Sigmoid colon (tissue), 7 donors: ENCODE results near the gene TRPV5. TPM values are rescaled to one million over a fixed set of nuclear protein-coding genes. Genes with fewer than 3 reads are reported as not detected.

Experiments
- DNase-seq: peaks from one replicate; pipeline ENCODE4 v3.0.0-alpha.2; 2019
- H3K27ac ChIP-seq, 4 donors: fragments of 200-600 bp; sonication (generic); one replicate each; pipeline ENCODE4 v1.5.1; 2016 to 2019; ENCODE audit warnings: mild to moderate bottlenecking in 1 of 4
- H3K27me3 ChIP-seq, 3 donors: fragments of 200-600 bp; sonication (generic); one replicate each; pipeline ENCODE4 v1.5.1; 2019; ENCODE audit warnings: mild to moderate bottlenecking in 1 of 3
- H3K36me3 ChIP-seq, 4 donors: fragments of 200-600 bp; sonication (generic); one replicate each; pipeline ENCODE4 v1.5.1; 2016 to 2019
- H3K4me1 ChIP-seq, 4 donors: fragments of 200-600 bp; sonication (generic); one replicate each; pipeline ENCODE4 v1.5.1; 2017 to 2019
- H3K4me3 ChIP-seq, 4 donors: fragments of 200-600 bp; sonication (generic); one replicate each; pipeline ENCODE4 v1.5.1; 2017 to 2019; ENCODE audit warnings: mild to moderate bottlenecking in 2 of 4, moderate library complexity in 1 of 4
- H3K9me3 ChIP-seq, 4 donors: fragments of 200-600 bp in 3 of 4; sonication (generic) in 3 of 4; one replicate each; pipeline versions ENCODE4 v1.5.1 to v1.6.1; 2013 to 2019
- EP300 ChIP-seq, 4 donors: sonication (generic); formaldehyde crosslinking; IDR thresholded peaks; one replicate each; pipeline ENCODE4 v1.6.1; 2017; ENCODE audit warnings: antibody characterized with exemption in 4 of 4
- POLR2A ChIP-seq, 2 donors: fragments of 450-650 bp; IDR thresholded peaks; one replicate each; pipeline ENCODE4 v1.6.1; 2016; ENCODE audit warnings: antibody characterized with exemption in 2 of 2, mild to moderate bottlenecking in 2 of 2, moderate library complexity in 2 of 2
- POLR2AphosphoS5 ChIP-seq, 4 donors: sonication (generic); formaldehyde crosslinking; IDR thresholded peaks; one replicate each; pipeline ENCODE4 v1.6.1; 2017; ENCODE audit warnings: antibody characterized with exemption in 4 of 4
- WGBS, 2 donors: extraction: QIAGEN DNeasy Blood & Tissue Kit; methylation state at CpG; one replicate each; pipeline ENCODE4 v1.1.7; 2013; 5-methylcytosine and 5-hydroxymethylcytosine counted together
- intact Hi-C: fragments of 100-400 bp; cut with DNase I; formaldehyde crosslinking; loops from one replicate; pipeline ENCODE4 v1.15.1; 2023
- polyA plus RNA-seq, 3 donors: library from polyadenylated mRNA; stranded (reverse); fragments of 200-250 nt; gene quantifications; one replicate each; pipeline ENCODE4 v1.2.3, GENCODE V29; 2013
- total RNA-seq, 4 donors: library from RNA; depleted of rRNA; stranded (reverse); fragments of >200 nt; gene quantifications; one replicate each; pipeline ENCODE4 v1.1.0, GENCODE V29; 2016
- TF ChIP-seq, protein P1 (sequence below), 4 experiments: fragments of 450-650 bp in 3 of 4; fragments of 200-600 bp in 1 of 4; IDR thresholded peaks; one replicate each; pipeline ENCODE4 v1.5.1; 2016 to 2019; ENCODE audit warnings: antibody characterized with exemption in 4 of 4, mild to moderate bottlenecking in 3 of 4, moderate library complexity in 2 of 4
- donor health status: healthy with polysubstance abuse.
- donor health status: Bipolar disorder and iron deficiency.
- donor health status: healthy.

Gene TRPV5
- total and polyA plus RNA-seq, 7 donors = 0.03 TPM; not detected in 6

DNA sequence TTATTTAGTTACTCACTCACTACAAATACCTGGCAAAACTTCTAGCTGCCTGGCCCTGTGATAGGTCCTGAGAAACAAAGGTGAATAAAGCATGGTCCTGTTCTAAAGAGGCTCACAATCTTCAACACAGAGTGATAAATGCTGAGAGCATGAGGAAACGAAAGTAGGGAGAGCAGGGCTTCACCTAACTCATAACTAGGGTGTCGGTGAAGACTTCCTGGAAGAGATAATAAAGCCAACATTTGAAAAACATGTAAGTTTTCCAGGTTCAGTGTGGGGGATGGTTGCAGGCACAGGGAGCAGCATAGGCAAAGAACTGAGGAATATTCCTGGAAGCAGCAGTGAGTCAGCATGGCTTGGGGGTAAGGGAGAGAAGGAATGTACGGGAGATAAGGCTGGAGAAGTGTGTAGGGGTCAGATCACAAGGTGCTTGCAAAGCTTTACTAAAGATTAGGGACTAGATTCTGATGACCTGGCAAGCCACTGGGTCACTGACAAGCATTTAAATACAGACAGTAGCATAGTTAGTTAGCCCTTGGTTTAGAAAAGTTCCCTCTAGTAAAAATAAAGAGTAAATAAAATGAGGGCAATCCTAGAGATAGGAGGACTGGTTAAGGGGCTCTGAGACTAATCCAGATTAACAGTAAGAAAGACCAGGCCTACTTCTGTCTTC is 23.5 kb upstream of the TRPV5 start:
- no peak overlapping the region for H3K4me3 ChIP-seq
- H3K36me3 ChIP-seq = no peaks in the 10 kb centered on the region
- TF ChIP-seq POLR2A (IDR thresholded peaks at IDR 0.05) (no peak), POLR2AphosphoS5 (IDR thresholded peaks at IDR 0.05) (no peak), EP300 (IDR thresholded peaks at IDR 0.05) (no peak)
- TF ChIP-seq, protein P1, sequence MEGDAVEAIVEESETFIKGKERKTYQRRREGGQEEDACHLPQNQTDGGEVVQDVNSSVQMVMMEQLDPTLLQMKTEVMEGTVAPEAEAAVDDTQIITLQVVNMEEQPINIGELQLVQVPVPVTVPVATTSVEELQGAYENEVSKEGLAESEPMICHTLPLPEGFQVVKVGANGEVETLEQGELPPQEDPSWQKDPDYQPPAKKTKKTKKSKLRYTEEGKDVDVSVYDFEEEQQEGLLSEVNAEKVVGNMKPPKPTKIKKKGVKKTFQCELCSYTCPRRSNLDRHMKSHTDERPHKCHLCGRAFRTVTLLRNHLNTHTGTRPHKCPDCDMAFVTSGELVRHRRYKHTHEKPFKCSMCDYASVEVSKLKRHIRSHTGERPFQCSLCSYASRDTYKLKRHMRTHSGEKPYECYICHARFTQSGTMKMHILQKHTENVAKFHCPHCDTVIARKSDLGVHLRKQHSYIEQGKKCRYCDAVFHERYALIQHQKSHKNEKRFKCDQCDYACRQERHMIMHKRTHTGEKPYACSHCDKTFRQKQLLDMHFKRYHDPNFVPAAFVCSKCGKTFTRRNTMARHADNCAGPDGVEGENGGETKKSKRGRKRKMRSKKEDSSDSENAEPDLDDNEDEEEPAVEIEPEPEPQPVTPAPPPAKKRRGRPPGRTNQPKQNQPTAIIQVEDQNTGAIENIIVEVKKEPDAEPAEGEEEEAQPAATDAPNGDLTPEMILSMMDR (IDR thresholded peaks at IDR 0.05) = no peak
- DNase-seq = no peak
- H3K9me3 ChIP-seq = no peaks in the 10 kb centered on the region
- WGBS, 2 donors = 26 to 58% methylated on average over 3 of the region's 3 CpGs
- H3K27ac ChIP-seq = no peak overlapping the region
- no peaks in the 10 kb centered on the region for H3K4me1 ChIP-seq
- no peaks in the 10 kb centered on the region for H3K27me3 ChIP-seq
- intact Hi-C loops = no loop called here

DNA sequence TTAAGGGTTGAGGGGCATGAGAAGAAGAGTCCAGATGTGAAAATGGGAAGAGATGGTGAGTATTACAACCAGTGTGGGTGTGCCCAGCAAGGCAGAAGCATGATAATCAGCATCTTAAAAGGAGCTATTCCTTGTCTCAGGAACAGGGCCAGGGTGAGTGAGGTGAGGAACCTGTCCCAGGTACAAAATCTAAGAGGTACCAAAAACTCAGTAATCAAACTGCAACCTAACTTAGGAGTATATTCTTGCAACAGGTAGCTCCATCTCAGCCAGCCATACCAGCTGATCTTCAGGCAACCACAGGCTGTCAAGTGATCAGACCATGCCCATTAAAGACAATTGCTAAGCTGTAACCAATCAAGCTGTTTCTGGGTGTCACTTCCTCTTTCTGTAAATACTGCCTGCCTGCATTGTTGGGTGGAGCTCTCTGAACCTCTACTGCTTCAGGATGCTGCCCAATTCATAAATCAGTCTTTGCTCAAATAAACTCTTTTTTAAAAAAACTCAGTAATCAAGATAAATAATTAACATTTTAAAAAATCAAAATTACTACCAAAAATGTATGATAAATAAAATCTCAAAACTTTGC is 21.2 kb upstream of the TRPV5 start:
- Histone ChIP-seq H3K36me3 (no peaks in the 10 kb centered on the region), H3K27me3 (no peaks in the 10 kb centered on the region), H3K27ac (no peak overlapping the region), H3K4me1 (no peaks in the 10 kb centered on the region), H3K4me3 (no peak overlapping the region), H3K9me3 (no peaks in the 10 kb centered on the region)
- DNase-seq = no peak
- TF ChIP-seq EP300 (IDR thresholded peaks at IDR 0.05) (no peak), POLR2AphosphoS5 (IDR thresholded peaks at IDR 0.05) (no peak), POLR2A (IDR thresholded peaks at IDR 0.05) (no peak)
- TF ChIP-seq, protein P1 (IDR thresholded peaks at IDR 0.05) = no peak
- intact Hi-C loops = no loop called here

DNA sequence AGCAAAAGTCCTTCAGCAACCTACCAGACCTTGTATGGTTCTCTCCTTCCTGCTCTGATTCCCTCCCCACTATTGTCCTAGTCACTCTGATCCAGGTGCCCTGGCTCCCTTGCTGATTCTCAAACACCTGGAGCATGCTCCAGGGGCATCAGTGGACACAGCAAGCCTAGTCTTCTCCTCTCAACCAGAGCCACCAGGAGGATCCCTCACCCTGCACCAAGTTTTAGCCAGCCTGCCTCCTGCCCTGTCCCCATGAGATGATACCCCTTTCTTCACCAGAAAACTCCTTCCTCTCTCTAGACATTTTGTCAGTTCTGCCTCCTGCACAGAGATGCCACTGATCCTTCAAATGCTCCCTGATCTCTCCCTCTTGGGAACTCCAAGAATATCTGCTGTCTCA is 16.7 kb upstream of the TRPV5 start:
- intact Hi-C loops = no loop called here
- DNase-seq = no peak
- Histone ChIP-seq H3K4me1 (no peaks in the 10 kb centered on the region), H3K36me3 (no peaks in the 10 kb centered on the region), H3K9me3 (no peaks in the 10 kb centered on the region), H3K27me3 (no peaks in the 10 kb centered on the region), H3K4me3 (no peak overlapping the region), H3K27ac (no peak overlapping the region)
- TF ChIP-seq, protein P1 (IDR thresholded peaks at IDR 0.05) = no peak
- no peak for TF ChIP-seq POLR2A (IDR thresholded peaks at IDR 0.05)
- no peak for TF ChIP-seq EP300 (IDR thresholded peaks at IDR 0.05)
- TF ChIP-seq POLR2AphosphoS5 (IDR thresholded peaks at IDR 0.05) = no peak

DNA sequence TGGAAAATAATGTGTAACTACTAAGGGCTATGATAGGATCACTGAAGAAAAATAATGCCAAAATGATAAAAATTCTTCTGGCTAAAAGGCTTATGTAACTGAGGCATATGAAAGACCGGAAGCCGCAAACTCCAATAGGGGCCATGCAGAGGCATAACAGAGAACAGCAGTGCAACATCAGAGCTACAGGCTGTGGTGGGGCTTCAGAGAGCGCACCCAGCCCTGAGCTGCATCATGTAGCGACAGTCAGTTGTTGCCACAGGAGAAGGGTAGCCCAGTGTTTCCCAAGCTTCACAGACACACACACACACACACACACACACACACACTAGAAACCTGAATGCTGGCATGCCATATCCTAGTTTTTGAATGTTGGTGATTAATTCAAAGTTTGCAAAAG is 15.1 kb upstream of the TRPV5 start:
- 94 to 97% methylated on average over 4 of the region's 4 CpGs for WGBS, 2 donors
- no peak for DNase-seq
- Histone ChIP-seq H3K36me3 (no peaks in the 10 kb centered on the region), H3K27ac (no peak overlapping the region), H3K9me3 (no peaks in the 10 kb centered on the region), H3K4me3 (no peak overlapping the region), H3K4me1 (no peaks in the 10 kb centered on the region), H3K27me3 (no peaks in the 10 kb centered on the region)
- intact Hi-C loops = no loop called here
- no peak for TF ChIP-seq EP300 (IDR thresholded peaks at IDR 0.05)
- TF ChIP-seq POLR2AphosphoS5 (IDR thresholded peaks at IDR 0.05) = no peak
- TF ChIP-seq, protein P1 (IDR thresholded peaks at IDR 0.05) = no peak
- no peak for TF ChIP-seq POLR2A (IDR thresholded peaks at IDR 0.05)

DNA sequence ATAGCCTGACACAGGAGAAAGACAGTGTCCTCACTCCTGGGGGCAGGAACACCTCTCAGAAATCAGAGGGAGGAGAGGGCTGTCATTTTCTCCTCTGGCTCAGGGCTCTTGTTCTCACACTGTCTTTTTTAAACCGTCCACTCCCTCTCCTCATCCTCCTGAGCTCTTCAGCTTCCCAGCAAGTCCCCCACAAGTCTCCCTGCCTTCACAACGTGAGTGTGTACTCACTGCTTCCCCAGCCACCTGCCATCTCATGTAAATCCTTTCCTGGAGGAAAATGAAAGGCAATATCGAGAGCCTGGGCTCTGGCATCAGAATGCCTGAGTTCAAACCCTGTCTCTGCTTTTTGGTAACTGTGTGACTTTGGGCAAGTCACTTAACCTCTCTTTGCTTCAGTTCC is 11.5 kb upstream of the TRPV5 start:
- TF ChIP-seq POLR2A (IDR thresholded peaks at IDR 0.05) = no peak
- TF ChIP-seq EP300 (IDR thresholded peaks at IDR 0.05) = no peak
- TF ChIP-seq, protein P1 (IDR thresholded peaks at IDR 0.05) = no peak
- no peak for TF ChIP-seq POLR2AphosphoS5 (IDR thresholded peaks at IDR 0.05)

More for the DNA sequence above, 11.5 kb upstream of the TRPV5 start:
- DNase-seq = no peak
- H3K36me3 ChIP-seq = no peaks in the 10 kb centered on the region
- no peaks in the 10 kb centered on the region for H3K4me1 ChIP-seq
- H3K9me3 ChIP-seq = no peaks in the 10 kb centered on the region
- H3K4me3 ChIP-seq = no peak overlapping the region
- no peak overlapping the region for H3K27ac ChIP-seq
- H3K27me3 ChIP-seq = no peaks in the 10 kb centered on the region
- WGBS, 2 donors = 53 to 64% methylated on average over 3 of the region's 3 CpGs
- intact Hi-C loops = no loop called here
